ENCODE measurements around the gene SARS2.

SARS2 gene

DNA sequence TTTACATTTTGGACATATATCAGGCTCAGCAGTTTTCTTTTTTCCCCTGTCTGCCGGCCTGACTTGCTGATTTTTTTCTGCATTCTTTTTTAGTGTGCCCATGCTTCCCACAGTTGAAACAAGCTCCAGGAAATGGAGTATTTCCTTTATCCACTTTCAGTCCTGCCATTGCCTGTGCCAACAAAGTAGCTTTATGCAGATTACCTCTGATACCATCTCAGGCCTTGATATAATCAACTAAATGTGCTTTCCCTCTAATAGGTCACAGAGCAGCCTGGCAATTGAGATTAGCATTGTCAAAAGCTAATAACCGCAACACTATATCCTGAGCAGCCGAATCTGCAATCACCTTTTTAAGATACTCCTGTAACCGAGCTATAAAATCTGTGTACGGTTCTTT, 9.4 kb upstream of the SARS2 start:
- Histone ChIP-seq H4K12ac (ENCODE audit: low read depth, low read length) (no peak overlapping the region), H4K8ac (ENCODE audit: low read depth, low read length) (no peak overlapping the region), H3K27ac (ENCODE audit: low read depth, low read length) (no peak overlapping the region), H2BK12ac (ENCODE audit: low read length) (no peak overlapping the region), H3K18ac (ENCODE audit: low read length) (no peak overlapping the region), H4K91ac (ENCODE audit: low read depth, low read length) (no peak overlapping the region), H3K14ac (ENCODE audit: low read length) (no peak overlapping the region), H3K23ac (ENCODE audit: low read length) (no peak overlapping the region), H3K36me3 (ENCODE audit: control insufficient read depth in 1 of 2, insufficient read depth in 2 of 2, low read length in 2 of 2) (no peaks in the 10 kb centered on the region), H2BK120ac (ENCODE audit: insufficient read depth, low read length, poor library complexity) (no peak overlapping the region), H3K4ac (ENCODE audit: low read depth, low read length) (no peak overlapping the region), H3K4me2 (ENCODE audit: low read length) (no peak overlapping the region), H2AK5ac (ENCODE audit: low read length) (no peak overlapping the region), H3K79me1 (ENCODE audit: low read length) (no peaks in the 10 kb centered on the region), H2BK5ac (ENCODE audit: low read depth, low read length, poor library complexity) (no peak overlapping the region), H3K27me3 (ENCODE audit: insufficient read depth, low read length) (no peaks in the 10 kb centered on the region), H3K9me3 (ENCODE audit: insufficient read depth, low read depth, low read length) (peaks cover 3% of the 10 kb centered on the region), H2AFZ (ENCODE audit: insufficient read depth, low read length, poor library complexity) (no peak overlapping the region), H3K9ac (ENCODE audit: low read length) (no peak overlapping the region), H3K4me1 (ENCODE audit: control insufficient read depth in 1 of 2, insufficient read depth in 2 of 2, low read length in 2 of 2) (no peaks in the 10 kb centered on the region), H3K4me3 (ENCODE audit: low read depth, low read length) (no peak overlapping the region), H3K79me2 (ENCODE audit: control insufficient read depth, insufficient read depth, low read length, poor library complexity) (no peaks in the 10 kb centered on the region)
- DNase-seq = no peak
- no CpG with 5 or more reads among the region's 5 CpGs for WGBS (ENCODE audit: extremely low coverage, insufficient coverage, insufficient read length)

DNA sequence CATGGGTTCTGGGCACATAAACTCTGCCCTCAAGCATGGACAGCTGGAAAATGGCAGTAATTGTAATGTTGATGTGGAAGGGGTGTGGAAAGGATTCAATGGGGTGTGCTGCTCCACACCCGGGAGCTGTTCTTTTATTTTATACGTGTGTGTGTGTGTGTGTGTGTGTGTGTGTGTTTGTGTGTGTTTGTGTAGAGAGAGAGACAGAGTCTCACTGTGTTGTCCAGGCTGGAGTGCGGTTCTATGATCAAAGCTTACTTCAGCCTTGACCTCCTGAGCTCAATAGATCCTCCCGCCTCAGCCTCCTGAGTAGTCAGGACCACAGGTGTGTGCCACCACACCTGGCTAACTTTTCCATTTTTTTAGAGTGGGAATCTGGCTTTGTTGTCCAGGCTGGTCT, 3.0 kb upstream of the SARS2 start:
- Histone ChIP-seq H3K4ac (ENCODE audit: low read depth, low read length) (no peak overlapping the region), H3K4me3 (ENCODE audit: low read depth, low read length) (no peak overlapping the region), H3K4me1 (ENCODE audit: control insufficient read depth in 1 of 2, insufficient read depth in 2 of 2, low read length in 2 of 2) (peaks cover 7 to 11% of the 10 kb centered on the region in 2 experiments), H3K79me1 (ENCODE audit: low read length) (peaks cover 8% of the 10 kb centered on the region), H2AFZ (ENCODE audit: insufficient read depth, low read length, poor library complexity) (no peak overlapping the region), H3K14ac (ENCODE audit: low read length) (no peak overlapping the region), H3K4me2 (ENCODE audit: low read length) (no peak overlapping the region), H2AK5ac (ENCODE audit: low read length) (no peak overlapping the region), H3K9ac (ENCODE audit: low read length) (no peak overlapping the region), H3K27me3 (ENCODE audit: insufficient read depth, low read length) (no peaks in the 10 kb centered on the region), H3K36me3 (ENCODE audit: control insufficient read depth in 1 of 2, insufficient read depth in 2 of 2, low read length in 2 of 2) (peaks cover 14 to 16% of the 10 kb centered on the region in 2 experiments), H2BK120ac (ENCODE audit: insufficient read depth, low read length, poor library complexity) (no peak overlapping the region), H4K12ac (ENCODE audit: low read depth, low read length) (no peak overlapping the region), H3K9me3 (ENCODE audit: insufficient read depth, low read depth, low read length) (peaks cover 9% of the 10 kb centered on the region), H3K79me2 (ENCODE audit: control insufficient read depth, insufficient read depth, low read length, poor library complexity) (peaks cover 10% of the 10 kb centered on the region), H3K23ac (ENCODE audit: low read length) (no peak overlapping the region), H3K27ac (ENCODE audit: low read depth, low read length) (no peak overlapping the region), H2BK5ac (ENCODE audit: low read depth, low read length, poor library complexity) (no peak overlapping the region), H4K8ac (ENCODE audit: low read depth, low read length) (no peak overlapping the region), H2BK12ac (ENCODE audit: low read length) (no peak overlapping the region), H4K91ac (ENCODE audit: low read depth, low read length) (no peak overlapping the region), H3K18ac (ENCODE audit: low read length) (no peak overlapping the region)
- DNase-seq = no peak
- WGBS (ENCODE audit: extremely low coverage, insufficient coverage, insufficient read length) = no CpG with 5 or more reads among the region's 4 CpGs

DNA sequence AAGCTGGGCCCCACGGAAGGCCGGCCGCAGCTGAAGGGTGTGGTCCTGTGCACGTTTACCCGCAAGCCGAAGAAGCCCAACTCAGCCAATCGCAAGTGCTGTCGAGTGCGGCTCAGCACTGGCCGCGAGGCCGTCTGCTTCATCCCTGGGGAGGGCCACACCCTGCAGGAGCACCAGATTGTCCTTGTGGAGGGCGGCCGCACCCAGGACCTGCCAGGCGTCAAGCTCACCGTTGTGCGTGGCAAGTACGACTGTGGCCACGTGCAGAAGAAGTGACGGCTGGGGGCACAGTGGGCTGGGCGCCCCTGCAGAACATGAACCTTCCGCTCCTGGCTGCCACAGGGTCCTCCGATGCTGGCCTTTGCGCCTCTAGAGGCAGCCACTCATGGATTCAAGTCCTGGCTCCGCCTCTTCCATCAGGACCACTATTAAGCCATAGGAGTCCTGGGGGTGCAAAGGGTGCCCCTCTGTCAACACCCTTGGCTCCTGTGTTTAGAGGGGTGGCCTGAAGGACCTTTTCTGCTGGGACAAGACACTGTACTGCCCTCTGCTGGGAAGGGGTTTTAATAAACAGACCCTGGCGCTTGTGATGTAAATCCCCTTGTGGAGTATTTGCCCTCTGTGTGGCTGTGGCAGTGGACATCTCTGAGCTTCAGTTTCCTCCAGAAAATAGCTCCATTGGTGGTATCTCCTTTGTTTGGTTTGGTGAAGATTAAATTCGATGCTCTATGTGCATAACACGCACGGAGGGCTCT, 2.0 kb upstream of the SARS2 start:
- no peak overlapping the region for H3K4me2 ChIP-seq (ENCODE audit: low read length)
- no peak overlapping the region for H3K23ac ChIP-seq (ENCODE audit: low read length)
- H3K18ac ChIP-seq (ENCODE audit: low read length) = peak overlapping the region; percentile 3
- H3K9me3 ChIP-seq (ENCODE audit: insufficient read depth, low read depth, low read length) = peaks cover 9% of the 10 kb centered on the region
- peaks cover 8% of the 10 kb centered on the region for H3K79me1 ChIP-seq (ENCODE audit: low read length)
- no peak overlapping the region for H2BK12ac ChIP-seq (ENCODE audit: low read length)
- no peaks in the 10 kb centered on the region for H3K27me3 ChIP-seq (ENCODE audit: insufficient read depth, low read length)
- peak; percentile 17 to 19 for DNase-seq
- no peak overlapping the region for H3K27ac ChIP-seq (ENCODE audit: low read depth, low read length)
- H3K4me3 ChIP-seq (ENCODE audit: low read depth, low read length) = no peak overlapping the region
- H4K8ac ChIP-seq (ENCODE audit: low read depth, low read length) = no peak overlapping the region
- no peak overlapping the region for H4K12ac ChIP-seq (ENCODE audit: low read depth, low read length)
- no peak overlapping the region for H3K14ac ChIP-seq (ENCODE audit: low read length)
- H2AK5ac ChIP-seq (ENCODE audit: low read length) = no peak overlapping the region
- H3K79me2 ChIP-seq (ENCODE audit: control insufficient read depth, insufficient read depth, low read length, poor library complexity) = peaks cover 10% of the 10 kb centered on the region
- no peak overlapping the region for H3K9ac ChIP-seq (ENCODE audit: low read length)
- H3K4me1 ChIP-seq (ENCODE audit: control insufficient read depth in 1 of 2, insufficient read depth in 2 of 2, low read length in 2 of 2) = peaks cover 7 to 11% of the 10 kb centered on the region in 2 experiments
- WGBS (ENCODE audit: extremely low coverage, insufficient coverage, insufficient read length) = no CpG with 5 or more reads among the region's 29 CpGs
- no peak overlapping the region for H4K91ac ChIP-seq (ENCODE audit: low read depth, low read length)
- H2BK120ac ChIP-seq (ENCODE audit: insufficient read depth, low read length, poor library complexity) = no peak overlapping the region
- H2AFZ ChIP-seq (ENCODE audit: insufficient read depth, low read length, poor library complexity) = no peak overlapping the region
- no peak overlapping the region for H2BK5ac ChIP-seq (ENCODE audit: low read depth, low read length, poor library complexity)
- H3K36me3 ChIP-seq (ENCODE audit: control insufficient read depth in 1 of 2, insufficient read depth in 2 of 2, low read length in 2 of 2) = peaks cover 14 to 16% of the 10 kb centered on the region in 2 experiments
- H3K4ac ChIP-seq (ENCODE audit: low read depth, low read length) = no peak overlapping the region

DNA sequence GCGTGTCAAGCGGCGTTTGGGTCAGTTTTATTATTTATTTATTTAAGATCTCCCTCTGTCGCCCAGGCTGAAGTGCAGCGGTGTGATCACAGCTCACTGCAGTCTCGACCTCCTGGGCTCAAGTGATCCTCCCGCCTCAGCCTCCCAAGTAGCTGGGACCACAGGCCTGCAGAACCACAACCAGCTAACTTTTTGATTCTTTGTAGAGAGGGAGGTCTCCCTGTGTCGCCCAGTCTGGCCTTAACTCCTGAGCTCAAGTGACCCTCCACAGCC, 894 bp upstream of the SARS2 start:
- Histone ChIP-seq H3K4me1 (ENCODE audit: control insufficient read depth in 1 of 2, insufficient read depth in 2 of 2, low read length in 2 of 2) (peaks cover 7 to 11% of the 10 kb centered on the region in 2 experiments), H2BK120ac (ENCODE audit: insufficient read depth, low read length, poor library complexity) (no peak overlapping the region), H2BK5ac (ENCODE audit: low read depth, low read length, poor library complexity) (no peak overlapping the region)

More for the DNA sequence above, 894 bp upstream of the SARS2 start:
- Histone ChIP-seq H2AK5ac (ENCODE audit: low read length) (peak overlapping the region; percentile 65), H3K79me2 (ENCODE audit: control insufficient read depth, insufficient read depth, low read length, poor library complexity) (peaks cover 10% of the 10 kb centered on the region), H2BK12ac (ENCODE audit: low read length) (no peak overlapping the region), H4K91ac (ENCODE audit: low read depth, low read length) (peak overlapping the region; percentile 12), H3K27ac (ENCODE audit: low read depth, low read length) (no peak overlapping the region), H3K4ac (ENCODE audit: low read depth, low read length) (peak overlapping the region; percentile 80), H3K4me2 (ENCODE audit: low read length) (peak overlapping the region; percentile 84), H2AFZ (ENCODE audit: insufficient read depth, low read length, poor library complexity) (no peak overlapping the region), H3K36me3 (ENCODE audit: control insufficient read depth in 1 of 2, insufficient read depth in 2 of 2, low read length in 2 of 2) (peaks cover 14 to 16% of the 10 kb centered on the region in 2 experiments), H3K4me3 (ENCODE audit: low read depth, low read length) (peak overlapping the region; percentile 82), H3K18ac (ENCODE audit: low read length) (no peak overlapping the region), H3K27me3 (ENCODE audit: insufficient read depth, low read length) (no peaks in the 10 kb centered on the region), H3K23ac (ENCODE audit: low read length) (no peak overlapping the region), H3K9me3 (ENCODE audit: insufficient read depth, low read depth, low read length) (peaks cover 9% of the 10 kb centered on the region), H3K14ac (ENCODE audit: low read length) (no peak overlapping the region), H3K79me1 (ENCODE audit: low read length) (peaks cover 8% of the 10 kb centered on the region), H4K12ac (ENCODE audit: low read depth, low read length) (no peak overlapping the region), H4K8ac (ENCODE audit: low read depth, low read length) (no peak overlapping the region), H3K9ac (ENCODE audit: low read length) (peak overlapping the region; percentile 92)
- DNase-seq = no peak
- WGBS (ENCODE audit: extremely low coverage, insufficient coverage, insufficient read length) = no CpG with 5 or more reads among the region's 8 CpGs

Data from trophoblast cell (in vitro differentiated cells and primary cell).